HG03095 (cell line): ENCODE measurements around the gene UFD1.
A peak's percentile ranks its signal among the peaks of the same experiment; 100 is the strongest.

Experiments
- ATAC-seq: cut with Tn5 transposase; IDR thresholded peaks from one replicate; pipeline ENCODE4 v1.9.1; 2021; ENCODE audit warnings: moderate library complexity; ENCODE audit not compliant: unreplicated experiment

Gene UFD1

DNA sequence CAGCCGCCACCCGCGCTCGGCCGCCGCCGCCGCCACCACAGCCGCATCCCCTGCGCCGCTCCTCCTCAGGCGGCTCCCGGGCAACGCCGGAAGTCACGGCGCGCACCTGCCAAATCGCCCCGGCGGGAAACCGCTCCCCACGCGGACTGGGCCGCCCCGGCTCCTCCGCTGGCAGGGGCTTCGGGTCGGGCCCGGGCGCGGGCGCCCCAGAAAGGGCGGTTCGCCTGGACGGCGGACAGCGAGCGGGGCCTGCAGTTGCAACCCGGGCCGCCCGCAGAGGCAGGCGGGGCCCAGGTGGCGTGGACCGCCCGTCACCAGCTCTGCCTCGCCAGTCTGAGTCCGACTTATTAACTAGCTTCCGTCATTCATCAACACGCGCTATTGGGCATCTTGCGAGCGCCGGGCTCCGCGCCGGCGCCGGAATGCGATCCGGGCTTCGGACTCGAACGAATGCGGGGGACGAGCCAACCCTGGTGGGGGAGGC, 47.3 kb downstream of the UFD1 start, which contains the start of gene HIRA:
HIRA (minus strand) TSS at position 85 of the 484 bp plus-strand sequence. CDS start 257 bp downstream, outside the sequence.
- peak; percentile 30 for ATAC-seq

GRCh38 chr22:19430890-19431541, 48.0 kb downstream of the UFD1 start:
- ATAC-seq: peak; percentile 13

DNA sequence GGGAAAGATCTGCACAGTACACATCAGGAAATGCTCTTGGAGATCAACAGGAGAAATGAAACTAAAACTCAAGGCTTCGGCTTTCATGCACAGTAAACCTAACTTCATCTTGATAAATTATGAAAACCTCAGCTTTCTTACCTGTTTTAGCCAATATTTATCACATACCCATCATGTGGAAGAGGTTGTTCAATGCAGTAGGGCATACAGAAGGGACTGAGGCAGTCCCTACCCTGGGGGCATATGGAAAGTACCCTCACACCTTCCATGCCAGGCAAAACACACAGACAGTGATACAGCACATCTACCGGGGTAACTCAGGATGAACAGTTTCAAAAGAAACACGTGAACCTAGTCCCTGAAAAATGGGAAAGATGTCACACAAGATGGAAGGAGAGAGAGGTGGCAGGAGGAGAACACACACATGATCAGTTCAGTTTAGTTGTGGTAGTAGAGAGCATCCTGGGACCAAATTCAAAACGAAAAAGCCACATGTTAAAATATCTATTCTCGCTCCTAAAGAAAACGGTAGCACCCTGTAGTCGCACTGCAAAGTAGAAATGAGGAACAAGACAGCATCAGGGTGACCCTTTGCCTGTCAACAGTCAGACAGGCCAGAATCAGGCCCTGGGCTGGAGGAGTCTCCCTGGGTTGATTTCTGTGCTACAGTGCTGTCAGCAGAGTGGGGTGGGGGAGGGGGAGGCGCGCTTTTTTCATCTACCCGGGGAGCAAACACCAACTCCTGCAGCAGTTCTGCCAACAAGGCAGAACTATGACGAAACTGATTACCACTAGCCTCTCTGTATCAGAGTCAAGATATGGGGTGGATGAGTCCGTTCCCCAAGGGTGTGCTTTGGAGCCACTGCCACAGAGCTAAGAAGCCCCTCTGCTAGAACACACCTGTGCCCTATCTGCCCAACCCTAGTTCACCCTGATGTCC, 48.8 kb downstream of the UFD1 start:
- no peak for ATAC-seq

DNA sequence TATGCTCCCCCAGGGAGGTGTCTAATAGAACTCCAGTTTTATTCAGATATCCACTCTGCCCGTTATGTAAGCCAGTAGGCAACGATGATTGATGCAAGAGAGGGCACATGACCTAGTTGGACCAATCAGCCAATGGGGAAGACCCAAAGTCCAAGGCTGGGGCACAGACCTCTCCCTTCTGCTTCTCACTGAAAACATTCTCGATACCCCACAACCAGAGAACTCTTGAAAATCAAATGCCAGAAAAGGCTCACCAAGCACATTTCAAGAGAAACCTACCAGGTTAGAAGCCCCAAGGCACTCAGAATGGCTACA, 54.9 kb downstream of the UFD1 start:
- ATAC-seq: no peak

DNA sequence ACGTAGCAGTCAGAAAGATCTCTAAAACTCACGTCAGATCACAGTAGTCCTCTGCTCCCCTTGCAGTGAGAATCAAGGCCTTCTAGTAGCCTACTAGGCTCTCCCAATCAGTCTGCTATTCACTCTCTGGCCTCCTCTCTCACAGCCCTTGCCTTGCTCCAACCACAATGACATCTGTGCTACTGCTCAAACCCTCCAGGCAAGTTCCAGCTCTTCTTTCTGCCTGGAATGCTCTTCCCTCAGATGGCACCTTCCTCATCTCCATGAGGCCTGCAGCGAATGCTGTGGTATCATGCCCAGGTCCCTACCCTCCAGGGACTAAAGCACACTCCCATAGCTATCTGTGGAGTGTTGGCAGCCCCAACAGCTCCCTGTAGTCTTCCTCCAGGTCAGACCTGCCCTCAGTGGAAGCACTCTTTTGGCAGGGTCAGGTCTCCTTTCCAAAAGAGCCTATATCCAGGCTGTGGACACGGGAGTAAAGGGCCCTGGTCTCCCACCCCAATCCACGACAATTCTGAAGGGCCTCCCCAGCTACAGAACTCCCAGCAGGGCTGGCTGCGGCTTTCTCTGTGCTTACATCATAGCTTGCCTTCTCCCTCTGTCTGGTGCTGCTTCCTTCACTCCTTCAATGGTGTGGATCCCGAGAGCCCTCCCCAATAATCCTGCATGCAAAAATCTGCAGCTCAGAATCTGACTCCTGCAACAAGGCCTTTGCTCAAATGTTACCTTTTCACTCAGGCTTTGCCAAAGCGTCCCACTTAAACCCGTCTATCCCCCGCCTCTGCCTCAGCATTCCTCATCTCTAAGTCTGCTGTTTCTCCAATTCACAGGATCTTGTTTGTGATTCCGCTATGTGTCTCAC, 56.3 kb downstream of the UFD1 start:
- ATAC-seq: no peak

GRCh38 chr22:19420321-19420720, 58.7 kb downstream of the UFD1 start:
- no peak for ATAC-seq

DNA sequence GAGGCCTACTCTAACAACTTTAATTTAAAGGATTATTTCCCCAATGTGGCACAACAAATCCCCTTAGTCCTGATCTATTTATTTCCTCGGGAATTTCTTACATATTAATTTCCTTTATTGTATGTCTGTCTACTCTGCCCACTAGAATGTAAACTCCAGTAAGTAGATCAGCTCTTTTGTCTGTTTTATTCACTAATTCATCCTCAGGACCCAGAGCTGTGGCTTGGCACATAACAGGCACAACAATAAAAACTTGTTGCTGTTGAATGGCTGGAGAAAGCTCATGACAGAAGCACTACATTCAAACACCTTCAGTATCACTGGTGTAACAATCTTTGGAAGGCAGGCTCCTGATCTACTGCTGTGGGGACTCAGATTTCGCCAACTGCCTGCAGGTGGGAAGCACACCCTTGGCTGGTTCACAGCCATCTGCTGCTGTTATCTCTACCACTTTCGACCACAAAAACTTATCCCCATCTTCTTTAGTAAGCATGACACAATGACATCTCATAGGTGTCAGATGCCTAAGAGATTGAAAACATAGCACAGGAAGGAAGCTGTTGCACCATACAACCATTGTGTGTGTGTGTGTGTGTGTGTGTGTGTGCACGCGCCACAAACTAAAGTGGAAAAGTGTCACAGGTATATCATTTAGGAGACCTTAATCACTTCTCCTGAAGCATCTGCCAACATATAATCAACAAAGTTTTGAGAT, 59.4 kb downstream of the UFD1 start:
- no peak for ATAC-seq

- no peak for ATAC-seq
These were observed 59.9 kb downstream of the UFD1 start for GRCh38 chr22:19419086-19419463.

- ATAC-seq: no peak
These were observed 66.1 kb downstream of the UFD1 start for GRCh38 chr22:19412923-19413322.

- no peak for ATAC-seq
These were observed 66.5 kb downstream of the UFD1 start for GRCh38 chr22:19412478-19412877.

GRCh38 chr22:19411690-19412045, 67.3 kb downstream of the UFD1 start:
- no peak for ATAC-seq

DNA sequence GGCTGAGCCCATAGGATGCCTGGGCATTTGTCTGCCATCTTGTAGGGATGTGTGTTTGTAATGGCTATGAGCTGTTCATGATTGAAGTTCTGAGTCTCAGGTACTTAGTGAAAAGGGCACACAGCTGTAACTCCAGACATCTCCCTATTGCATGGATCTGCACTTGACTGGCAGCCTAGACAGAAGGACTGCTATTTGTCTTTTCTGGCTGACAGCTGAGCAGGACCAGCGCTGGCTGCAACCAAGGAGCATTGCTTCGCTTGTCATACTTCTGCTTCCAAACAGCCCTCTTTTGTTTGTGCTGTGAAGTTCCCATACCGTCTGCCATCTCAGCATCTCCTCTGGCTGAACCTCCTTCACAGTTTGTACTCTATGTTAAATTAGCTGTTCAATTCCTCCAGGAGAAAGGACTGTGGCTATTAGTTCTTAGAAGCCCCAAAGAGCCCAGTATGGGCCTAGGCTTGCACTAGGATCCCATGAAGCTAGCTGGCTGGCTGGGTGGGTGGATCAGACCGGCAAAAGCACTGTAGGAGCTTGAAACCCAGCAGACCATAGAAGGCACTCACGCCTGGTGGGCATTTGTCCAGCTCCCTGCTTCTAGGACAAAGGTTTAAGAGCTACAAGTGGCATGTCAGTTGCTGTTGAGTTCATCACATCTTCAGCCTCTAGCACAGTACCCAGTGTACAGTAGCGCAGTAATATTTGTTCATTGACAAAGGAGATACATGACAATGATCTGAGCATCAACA, 67.9 kb downstream of the UFD1 start:
- ATAC-seq: no peak

GRCh38 chr22:19407649-19408606, 71.1 kb downstream of the UFD1 start:
- no peak for ATAC-seq

DNA sequence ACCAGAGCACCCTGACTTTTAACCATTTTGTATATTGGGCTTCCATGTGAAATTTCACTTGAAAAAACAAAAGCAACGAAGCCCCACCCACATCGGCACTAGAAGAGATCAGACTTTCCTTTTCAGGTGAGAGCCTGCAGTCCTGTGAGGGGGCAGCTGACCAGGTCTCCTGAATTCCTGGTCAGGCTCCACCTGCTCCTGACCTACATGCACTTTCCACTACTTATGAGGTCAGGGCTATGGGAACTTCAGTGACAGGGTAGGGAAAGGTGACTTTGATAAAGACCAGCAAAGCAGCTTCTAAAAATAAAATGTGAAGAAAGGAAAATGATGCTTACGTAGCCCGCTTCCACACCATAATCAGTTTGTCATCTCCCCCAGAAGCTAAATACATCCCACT, 72.1 kb downstream of the UFD1 start:
- no peak for ATAC-seq

DNA sequence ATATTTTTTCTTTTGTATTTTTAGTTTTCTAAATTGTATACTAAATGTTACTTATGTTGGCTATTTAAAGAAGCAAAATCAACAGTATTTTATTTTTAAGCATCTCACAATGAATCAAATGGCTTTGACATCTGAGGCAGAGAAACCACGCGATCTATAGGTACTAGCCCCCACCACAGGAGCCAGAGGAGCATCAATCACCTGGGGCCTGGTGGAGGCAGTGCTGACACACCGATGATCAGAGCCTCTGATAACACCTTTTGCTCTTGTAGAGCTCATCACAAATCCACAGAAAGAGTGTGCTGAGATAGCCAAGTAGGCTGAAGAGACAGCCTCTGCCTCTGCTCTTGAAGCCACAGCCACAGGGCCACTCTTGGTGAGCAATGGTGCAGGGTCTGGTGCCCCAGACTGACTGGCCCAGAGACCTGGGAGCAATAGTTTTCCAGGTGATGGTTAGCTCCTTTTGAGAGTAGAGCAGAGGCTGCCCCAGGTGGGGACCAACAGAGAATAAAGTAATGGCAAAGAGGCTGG, 72.6 kb downstream of the UFD1 start:
- no peak for ATAC-seq

- ATAC-seq: no peak
These were observed 73.3 kb downstream of the UFD1 start for GRCh38 chr22:19405652-19406051.

- no peak for ATAC-seq
These were observed 73.9 kb downstream of the UFD1 start for GRCh38 chr22:19405133-19405532.

GRCh38 chr22:19404676-19405075, 74.3 kb downstream of the UFD1 start:
- ATAC-seq: no peak
